Uterus (tissue), 4 donors: ENCODE results near the gene MT3. TPM values are rescaled to one million over a fixed set of nuclear protein-coding genes. Genes with fewer than 3 reads are reported as not detected.
"Not testable (repeated sequence)": the region's sequence is repeated elsewhere in the genome, so short reads cannot be mapped to it uniquely, and the experiment has no call there.

ENCODE experiments used
- DNase-seq, 2 donors: peaks; one replicate each; pipeline ENCODE4 v3.0.0-alpha.2; 2019 to 2020
- H3K27ac ChIP-seq, 2 donors: fragments of 200-600 bp; sonication (generic); 1 replicate in 1 of 2; 2 replicates in 1 of 2; pipeline ENCODE4 v1.5.1; 2016 to 2018
- H3K27me3 ChIP-seq, 2 donors: fragments of 200-600 bp; sonication (generic); one replicate each; pipeline ENCODE4 v1.5.1; 2018 to 2019; ENCODE audit warnings: control low read depth in 1 of 2
- H3K36me3 ChIP-seq, 2 donors: fragments of 200-600 bp; sonication (generic); one replicate each; pipeline ENCODE4 v1.5.1; 2019; ENCODE audit warnings: control low read depth in 1 of 2
- H3K4me1 ChIP-seq, 2 donors: fragments of 200-600 bp; sonication (generic); one replicate each; pipeline ENCODE4 v1.5.1; 2018 to 2019; ENCODE audit warnings: control low read depth in 1 of 2
- H3K4me3 ChIP-seq, 2 donors: fragments of 200-600 bp; sonication (generic); 1 replicate in 1 of 2; 2 replicates in 1 of 2; pipeline ENCODE4 v1.5.1; 2018 to 2019; ENCODE audit warnings: mild to moderate bottlenecking in 1 of 2
- H3K9me3 ChIP-seq, 2 donors: fragments of 200-600 bp; sonication (generic); one replicate each; pipeline ENCODE4 v1.5.1; 2019; ENCODE audit warnings: control low read depth in 1 of 2
- POLR2A ChIP-seq, 2 donors: fragments of 450-650 bp; IDR thresholded peaks; one replicate each; pipeline ENCODE4 v1.6.1; 2016; ENCODE audit warnings: antibody characterized with exemption in 2 of 2, mild to moderate bottlenecking in 1 of 2, moderate library complexity in 1 of 2
- intact Hi-C: fragments of 100-400 bp; cut with DNase I; formaldehyde crosslinking; loops from one replicate; pipeline ENCODE4 v1.15.1; 2023; ENCODE audit warnings: low total_unique reads
- total RNA-seq, 4 donors: library from RNA; depleted of rRNA in 3 of 4; stranded (reverse); fragments of >200 nt in 3 of 4; gene quantifications; one replicate each; pipeline versions ENCODE4 v1.1.0 to v1.2.4, GENCODE V29; 2014 to 2023
- TF ChIP-seq, protein P1 (sequence below), 4 experiments: fragments of 200-600 bp in 2 of 4; fragments of 450-650 bp in 2 of 4; sonication (generic) in 2 of 4; IDR thresholded peaks; one replicate each; pipeline ENCODE4 v1.5.1; 2016 to 2019; ENCODE audit warnings: antibody characterized with exemption in 4 of 4, mild to moderate bottlenecking in 2 of 4, moderate library complexity in 1 of 4
- donor health status: DM: yes; HTN: yes; CAD: no.

MT3 gene
- total RNA-seq, 4 donors from 2014 or later = not detected

DNA sequence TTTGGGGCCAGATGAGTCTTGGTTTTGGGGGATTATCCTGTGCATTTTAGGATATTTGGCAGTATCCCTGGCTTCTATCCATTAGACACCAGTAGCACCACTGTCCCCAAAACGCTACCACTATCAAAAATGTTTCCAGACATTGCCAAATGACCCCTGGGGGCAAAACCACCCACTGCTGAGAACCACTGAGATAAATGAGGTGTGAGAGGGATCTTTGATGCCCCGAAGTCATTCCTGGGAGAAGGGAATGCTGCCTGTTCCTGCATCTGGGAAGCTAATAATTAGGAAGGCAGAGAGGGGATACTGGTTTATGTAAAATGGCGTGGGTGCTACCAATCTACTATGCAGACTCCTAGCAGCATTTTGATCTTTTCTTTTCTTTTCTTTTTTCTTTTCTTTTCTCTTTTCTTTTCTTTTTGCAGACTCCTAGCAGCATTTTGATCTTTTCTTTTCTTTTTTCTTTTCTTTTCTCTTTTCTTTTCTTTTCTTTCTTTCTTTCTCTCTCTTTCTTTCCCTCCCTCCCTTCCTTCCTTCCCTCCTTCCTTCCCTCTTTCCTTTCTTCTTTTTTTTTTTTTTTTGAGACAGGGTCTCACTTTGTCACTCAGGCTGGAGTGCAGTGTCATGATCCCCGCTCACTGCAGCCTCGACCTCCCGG is 8.8 kb upstream of the MT3 start:
- intact Hi-C loops = no loop called here
- no peak for DNase-seq
- Histone ChIP-seq H3K27me3 (no peaks in the 10 kb centered on the region), H3K9me3 (no peaks in the 10 kb centered on the region), H3K36me3 (no peaks in the 10 kb centered on the region), H3K4me1 (no peaks in the 10 kb centered on the region), H3K4me3 (no peak overlapping the region), H3K27ac (no peak overlapping the region)
- TF ChIP-seq POLR2A (IDR thresholded peaks at IDR 0.05) = no peak
- TF ChIP-seq, protein P1, sequence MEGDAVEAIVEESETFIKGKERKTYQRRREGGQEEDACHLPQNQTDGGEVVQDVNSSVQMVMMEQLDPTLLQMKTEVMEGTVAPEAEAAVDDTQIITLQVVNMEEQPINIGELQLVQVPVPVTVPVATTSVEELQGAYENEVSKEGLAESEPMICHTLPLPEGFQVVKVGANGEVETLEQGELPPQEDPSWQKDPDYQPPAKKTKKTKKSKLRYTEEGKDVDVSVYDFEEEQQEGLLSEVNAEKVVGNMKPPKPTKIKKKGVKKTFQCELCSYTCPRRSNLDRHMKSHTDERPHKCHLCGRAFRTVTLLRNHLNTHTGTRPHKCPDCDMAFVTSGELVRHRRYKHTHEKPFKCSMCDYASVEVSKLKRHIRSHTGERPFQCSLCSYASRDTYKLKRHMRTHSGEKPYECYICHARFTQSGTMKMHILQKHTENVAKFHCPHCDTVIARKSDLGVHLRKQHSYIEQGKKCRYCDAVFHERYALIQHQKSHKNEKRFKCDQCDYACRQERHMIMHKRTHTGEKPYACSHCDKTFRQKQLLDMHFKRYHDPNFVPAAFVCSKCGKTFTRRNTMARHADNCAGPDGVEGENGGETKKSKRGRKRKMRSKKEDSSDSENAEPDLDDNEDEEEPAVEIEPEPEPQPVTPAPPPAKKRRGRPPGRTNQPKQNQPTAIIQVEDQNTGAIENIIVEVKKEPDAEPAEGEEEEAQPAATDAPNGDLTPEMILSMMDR (IDR thresholded peaks at IDR 0.05) = no peak

DNA sequence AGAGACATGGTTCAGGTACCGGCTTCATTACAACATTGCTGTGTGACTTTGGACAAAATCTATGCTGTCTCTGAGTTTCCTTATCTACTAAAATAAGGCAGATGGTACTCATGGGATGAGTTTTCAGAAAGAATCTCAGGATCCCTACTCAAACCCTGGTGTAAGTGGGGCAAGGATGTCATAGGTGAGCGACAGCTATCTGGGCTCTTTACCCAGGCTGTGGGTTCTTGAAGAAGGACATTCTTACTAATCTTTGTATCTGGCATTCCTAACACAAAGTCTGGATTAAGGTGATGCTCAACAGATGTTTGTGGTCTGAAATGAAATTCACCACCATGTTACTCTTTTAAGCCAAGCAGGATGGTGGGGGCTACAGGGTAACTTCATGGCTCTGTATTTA is 6.4 kb upstream of the MT3 start:
- H3K4me3 ChIP-seq, intact Hi-C loops, H3K27ac ChIP-seq, H3K9me3 ChIP-seq, DNase-seq, H3K27me3 ChIP-seq, H3K36me3 ChIP-seq, H3K4me1 ChIP-seq: not testable (repeated sequence)

DNA sequence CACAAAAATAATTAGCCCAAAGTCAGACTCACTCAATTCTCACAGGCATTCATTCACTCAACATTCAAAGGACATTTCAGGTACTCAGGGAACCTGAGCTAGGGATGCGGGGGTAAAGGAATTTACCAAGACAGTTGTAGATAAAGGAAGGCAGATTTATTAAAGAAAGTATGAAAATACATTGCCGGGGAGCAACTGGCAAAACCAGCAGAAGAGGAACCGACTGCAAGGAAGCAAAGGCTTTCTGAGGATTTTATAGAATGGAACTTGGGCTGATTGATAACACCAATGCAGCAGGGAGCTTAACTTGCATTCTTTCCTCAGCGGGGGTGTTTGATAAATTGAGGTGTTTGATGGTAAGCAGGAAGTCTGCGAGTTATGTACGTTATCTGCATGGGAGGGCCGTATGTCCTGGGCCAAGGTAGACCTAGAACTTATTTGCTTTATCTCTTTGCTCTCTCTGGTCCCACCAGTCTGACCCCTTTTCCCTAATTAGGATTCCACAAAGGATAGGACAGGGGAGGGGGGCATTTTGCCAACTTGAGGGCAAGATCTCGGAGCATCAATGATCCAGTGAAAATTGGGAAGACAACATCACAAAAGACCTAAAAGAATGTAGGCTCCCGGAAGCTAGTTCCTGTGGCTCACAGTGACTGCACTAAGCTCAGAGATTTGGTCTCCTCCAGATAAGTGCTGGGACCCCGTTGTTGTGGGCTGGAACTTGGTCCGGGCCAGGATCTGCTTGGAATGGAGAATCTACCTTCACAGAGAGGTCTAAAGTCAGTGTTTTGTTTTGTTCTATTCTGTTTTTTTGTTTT is 5.8 kb upstream of the MT3 start:
- no peaks in the 10 kb centered on the region for H3K36me3 ChIP-seq
- no peaks in the 10 kb centered on the region for H3K4me1 ChIP-seq
- H3K27ac ChIP-seq = no peak overlapping the region
- intact Hi-C loops = no loop called here
- H3K9me3 ChIP-seq = no peaks in the 10 kb centered on the region
- TF ChIP-seq, protein P1 (IDR thresholded peaks at IDR 0.05) = no peak
- no peak for TF ChIP-seq POLR2A (IDR thresholded peaks at IDR 0.05)
- DNase-seq = no peak
- H3K27me3 ChIP-seq = no peaks in the 10 kb centered on the region
- no peak overlapping the region for H3K4me3 ChIP-seq

DNA sequence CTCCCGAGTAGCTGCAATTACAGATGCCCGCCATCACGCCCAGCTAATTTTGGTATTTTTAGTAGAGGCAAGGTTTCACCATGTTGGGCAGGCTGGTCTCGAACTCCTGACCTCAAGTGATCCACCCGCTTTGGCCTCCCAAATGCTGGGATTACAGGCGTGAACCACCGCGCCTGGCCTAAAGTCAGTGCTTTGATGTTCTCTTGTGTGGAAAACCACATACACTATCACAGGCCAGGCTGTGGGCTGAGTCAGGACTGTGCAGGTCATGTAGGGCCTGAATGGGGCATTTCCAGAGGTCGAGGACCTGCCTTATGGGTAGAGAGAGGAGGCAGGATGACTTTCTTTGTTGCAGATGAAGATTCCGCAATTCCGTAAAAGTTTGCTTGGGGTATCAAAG is 5.1 kb upstream of the MT3 start:
- no peak for DNase-seq
- Histone ChIP-seq H3K27ac (no peak overlapping the region), H3K9me3 (no peaks in the 10 kb centered on the region), H3K4me1 (peaks cover 0 to 3% of the 10 kb centered on the region in 2 donors), H3K27me3 (no peaks in the 10 kb centered on the region), H3K4me3 (no peak overlapping the region), H3K36me3 (no peaks in the 10 kb centered on the region)
- intact Hi-C loops = no loop called here
- TF ChIP-seq, protein P1 (IDR thresholded peaks at IDR 0.05) = no peak
- no peak for TF ChIP-seq POLR2A (IDR thresholded peaks at IDR 0.05)

DNA sequence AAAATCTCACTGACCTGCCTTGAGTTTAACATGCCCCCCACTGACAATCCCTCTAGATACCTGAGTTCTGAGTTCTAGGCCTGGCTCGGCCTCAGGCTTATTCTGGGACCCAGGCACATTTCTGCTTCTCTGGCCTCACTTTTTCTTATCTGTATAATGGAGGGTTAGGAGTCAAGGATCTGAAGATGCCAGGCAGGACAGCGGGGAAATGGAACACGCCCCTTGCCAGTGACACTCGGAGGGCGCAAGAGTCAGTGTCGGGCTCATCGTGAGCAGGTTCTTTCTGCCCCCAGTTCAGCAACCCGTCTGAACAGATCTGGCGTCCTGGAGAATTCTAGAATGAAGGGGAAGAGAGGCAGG is 567 bp upstream of the MT3 start:
- Histone ChIP-seq H3K9me3 (no peaks in the 10 kb centered on the region), H3K27ac (no peak overlapping the region), H3K27me3 (no peaks in the 10 kb centered on the region), H3K4me3 (no peak overlapping the region), H3K36me3 (no peaks in the 10 kb centered on the region), H3K4me1 (peaks cover 0 to 8% of the 10 kb centered on the region in 2 donors)
- intact Hi-C loops = no loop called here
- TF ChIP-seq, protein P1 (IDR thresholded peaks at IDR 0.05) = no peak
- no peak for TF ChIP-seq POLR2A (IDR thresholded peaks at IDR 0.05)
- DNase-seq = no peak
